HCT116 (cell line): ENCODE results near the gene HCAR1. TPM values are rescaled to one million over a fixed set of nuclear protein-coding genes. Genes with fewer than 3 reads are reported as not detected.

Experiments used
- ATAC-seq: fragments of 200-7000 bp; cut with Tn5 transposase; 2 replicates; pipeline ENCODE4 v1.9.1; 2020; ENCODE audit warnings: mild to moderate bottlenecking, moderate library complexity
- BruUV-seq: library from RNA; stranded (reverse); fragments of 400-500 nt; replicated peaks from 2 replicates; lab custom pipeline; 2021; lab: Mats Ljungman, UMichigan
- CTCF ChIA-PET: fragments of 300-600 bp; sonication (Branson Sonifier 250); formaldehyde crosslinking; loops from one replicate; lab custom pipeline; 2021; ENCODE audit warnings: antibody characterized with exemption; lab: Charles Lee
- POLR2A ChIA-PET: fragments of 300-600, 350-600 bp; sonication (Branson Sonifier 250); formaldehyde crosslinking; loops from one replicate; lab custom pipeline; 2021; ENCODE audit warnings: antibody characterized with exemption; lab: Charles Lee
- RAD21 ChIA-PET, 2 experiments: fragments of 300-600 bp; sonication (Branson Sonifier 250); formaldehyde crosslinking; loops; one replicate each; lab custom pipeline; 2023; ENCODE audit warnings: low total read pairs in 2 of 2; ENCODE audit not compliant: uncharacterized antibody in 2 of 2, unreplicated experiment in 2 of 2, low non-redundant PET in 1 of 2; lab: Charles Lee
- DNase-seq: peaks from one replicate; pipeline ENCODE4 v3.0.0-alpha.2; 2010; ENCODE audit warnings: low read depth, low spot score
- H2AFZ ChIP-seq: fragments of 200-600 bp; shearing (Covaris generic), sonication (generic); 2 replicates; pipeline ENCODE4 v1.6.1; 2017; ENCODE audit warnings: low read depth, mixed run types, mixed read lengths, antibody characterized with exemption, low read length; ENCODE audit not compliant: poor library complexity, severe bottlenecking
- H3K27ac ChIP-seq: 2 replicates; pipeline ENCODE4 v1.5.1; 2012; ENCODE audit warnings: low read depth, low read length
- H3K27me3 ChIP-seq: fragments of 200-600 bp; sonication (generic); 2 replicates; pipeline ENCODE4 v1.6.1; 2016; ENCODE audit warnings: mixed run types, low read length, mixed read lengths; ENCODE audit not compliant: insufficient read depth
- H3K36me3 ChIP-seq, 2 experiments: fragments of 200-500 bp in 1 of 2; fragments of 200-600 bp in 1 of 2; sonication (Bioruptor generic) in 1 of 2; sonication (generic) in 1 of 2; 2 replicates each; pipeline versions ENCODE4 v1.5.1 to v1.6.1; 2014 to 2016; ENCODE audit warnings: low read length in 2 of 2, inconsistent platforms in 1 of 2, mixed read lengths in 1 of 2, mixed run types in 1 of 2; ENCODE audit not compliant: insufficient read depth in 2 of 2, control insufficient read depth in 1 of 2
- H3K4me1 ChIP-seq, 2 experiments: fragments of 200-600 bp in 1 of 2; sonication (generic) in 1 of 2; 2 replicates each; pipeline versions ENCODE4 v1.5.1 to v1.6.1; 2012 to 2017; ENCODE audit warnings: low read length in 2 of 2, inconsistent platforms in 1 of 2, mild to moderate bottlenecking in 1 of 2, mixed read lengths in 1 of 2, mixed run types in 1 of 2, moderate library complexity in 1 of 2; ENCODE audit not compliant: insufficient read depth in 2 of 2, control insufficient read depth in 1 of 2
- H3K4me2 ChIP-seq: fragments of 200-600 bp; sonication (generic); 2 replicates; pipeline ENCODE4 v1.6.1; 2017; ENCODE audit warnings: mixed run types, low read length, mixed read lengths
- H3K4me3 ChIP-seq, 2 experiments: fragments of 200-600 bp in 1 of 2; sonication (generic) in 1 of 2; replicated peaks in 1 of 2; 2 replicates each; pipeline ENCODE4 v1.5.1; 2011 to 2016; ENCODE audit warnings: low read length in 2 of 2, control low read depth in 1 of 2, low read depth in 1 of 2, mild to moderate bottlenecking in 1 of 2, mixed read lengths in 1 of 2, mixed run types in 1 of 2
- H3K79me2 ChIP-seq: fragments of 200-600 bp; sonication (generic); 2 replicates; pipeline ENCODE4 v1.6.1; 2017; ENCODE audit warnings: mild to moderate bottlenecking, mixed run types, low read length, moderate library complexity, mixed read lengths; ENCODE audit not compliant: insufficient read depth
- H3K9ac ChIP-seq: fragments of 200-600 bp; sonication (generic); 2 replicates; pipeline ENCODE4 v1.6.1; 2016; ENCODE audit warnings: low read length, mixed read lengths
- H3K9me2 ChIP-seq: fragments of 200-600 bp; sonication (generic), shearing (Covaris generic); 2 replicates; pipeline ENCODE4 v1.6.1; 2017; ENCODE audit warnings: mixed run types, mild to moderate bottlenecking, moderate library complexity; ENCODE audit not compliant: insufficient read depth
- H3K9me3 ChIP-seq, 2 experiments: fragments of 200-500 bp in 1 of 2; fragments of 200-600 bp in 1 of 2; sonication (Bioruptor generic) in 1 of 2; sonication (generic) in 1 of 2; 2 replicates each; pipeline ENCODE4 v1.6.1; 2014 to 2017; ENCODE audit warnings: low read length in 2 of 2, mixed read lengths in 2 of 2, inconsistent platforms in 1 of 2, low read depth in 1 of 2, mild to moderate bottlenecking in 1 of 2, mixed run types in 1 of 2, moderate library complexity in 1 of 2; ENCODE audit not compliant: control insufficient read depth in 1 of 2, insufficient read depth in 1 of 2
- H4K20me1 ChIP-seq: fragments of 200-600 bp; sonication (generic), shearing (Covaris generic); 2 replicates; pipeline ENCODE4 v1.6.1; 2017; ENCODE audit warnings: mixed run types, mild to moderate bottlenecking, moderate library complexity; ENCODE audit not compliant: insufficient read depth
- CEBPB ChIP-seq: IDR thresholded peaks from 2 replicates; pipeline ENCODE4 v1.6.1; 2012; ENCODE audit warnings: low read depth
- EGR1 ChIP-seq: IDR thresholded peaks from 2 replicates; pipeline ENCODE4 v1.6.1; 2012; ENCODE audit warnings: low read depth
- ELF1 ChIP-seq: IDR thresholded peaks from 2 replicates; pipeline ENCODE4 v1.6.1; 2012; ENCODE audit warnings: low read depth, borderline replicate concordance
- EZH2 ChIP-seq: fragments of 200-600 bp; sonication (generic); IDR thresholded peaks from 2 replicates; pipeline ENCODE4 v1.6.1; 2017; ENCODE audit warnings: antibody characterized with exemption, mixed run types
- EZH2phosphoT487 ChIP-seq: fragments of 200-600 bp; IDR thresholded peaks from 2 replicates; pipeline ENCODE4 v1.6.1; 2018; ENCODE audit warnings: antibody characterized with exemption, borderline replicate concordance
- POLR2A ChIP-seq: IDR thresholded peaks from 2 replicates; pipeline ENCODE4 v1.7.0; 2011; ENCODE audit warnings: borderline replicate concordance; ENCODE audit not compliant: insufficient read depth, insufficient read length; ENCODE audit errors: extremely low read depth
- POLR2AphosphoS5 ChIP-seq: IDR thresholded peaks from 2 replicates; pipeline ENCODE4 v1.6.1; 2011; ENCODE audit warnings: mild to moderate bottlenecking, low read depth, low read length, moderate library complexity
- RAD21 ChIP-seq: IDR thresholded peaks from 2 replicates; pipeline ENCODE4 v1.6.1; 2012; ENCODE audit warnings: low read depth, mild to moderate bottlenecking
- SP1 ChIP-seq: IDR thresholded peaks from 2 replicates; pipeline ENCODE4 v1.6.1; 2012; ENCODE audit warnings: low read depth
- SRF ChIP-seq: IDR thresholded peaks from 2 replicates; pipeline ENCODE4 v1.6.1; 2012; ENCODE audit warnings: low read depth
- ZFX ChIP-seq: fragments of 450-650 bp; IDR thresholded peaks from 2 replicates; pipeline ENCODE4 v1.6.1; 2017
- intact Hi-C: fragments of 100-400 bp; cut with micrococcal nuclease; formaldehyde crosslinking; loops from 2 replicates; pipeline ENCODE4 v1.10.0; 2022
- total RNA-seq: library from RNA; stranded (reverse); gene quantifications from one replicate; pipeline ENCODE4 v1.2.1, GENCODE V29; 2021; ENCODE audit not compliant: unreplicated experiment
- TF ChIP-seq, protein P1 (sequence below): IDR thresholded peaks from 2 replicates; pipeline ENCODE4 v1.6.1; 2011; ENCODE audit warnings: mild to moderate bottlenecking, low read length, moderate library complexity; ENCODE audit not compliant: insufficient replicate concordance; ENCODE audit errors: extremely low read depth
- TF ChIP-seq, protein P2 (sequence below), 3 experiments: fragments of 200-600 bp in 1 of 3; sonication (generic) in 1 of 3; IDR thresholded peaks in 2 of 3; conservative IDR thresholded peaks in 1 of 3; 2 replicates each; pipeline ENCODE4 v1.5.1; 2012 to 2017; ENCODE audit warnings: low read depth in 2 of 3, low read length in 2 of 3, antibody characterized with exemption in 1 of 3, borderline replicate concordance in 1 of 3, control low read depth in 1 of 3, mild to moderate bottlenecking in 1 of 3, mixed read lengths in 1 of 3, mixed run types in 1 of 3, moderate library complexity in 1 of 3; ENCODE audit not compliant: insufficient read depth in 1 of 3

Gene HCAR1
- total RNA-seq, 1 experiment from 2014 or later = not detected

- TF ChIP-seq ELF1 (no peak), RAD21 (no peak), POLR2AphosphoS5 (no peak), EGR1 (no peak), ZFX (no peak), CEBPB (no peak)
- intact Hi-C loops = no loop called here
- Histone ChIP-seq H3K36me3 (no peaks in the 10 kb centered on the region), H3K9me2 (no peaks in the 10 kb centered on the region), H3K4me3 (no peak overlapping the region), H3K4me1 (no peaks in the 10 kb centered on the region), H3K9ac (no peak overlapping the region), H3K79me2 (no peaks in the 10 kb centered on the region), H3K27ac (no peak overlapping the region), H3K9me3 (no peaks in the 10 kb centered on the region), H2AFZ (no peak overlapping the region), H3K4me2 (no peak overlapping the region), H3K27me3 (no peaks in the 10 kb centered on the region), H4K20me1 (no peaks in the 10 kb centered on the region)
- ChIA-PET POLR2A (no interaction called here), RAD21 (interaction anchor here in 1 of 2 experiments (0.8 kb wide), 1 partner anchor 155 kb away, joined by 3 read pairs; no protein-coding TSS in a partner anchor), CTCF (no interaction called here)
- no TSS peak for BruUV-seq
- ATAC-seq (no peak), DNase-seq (no peak)
These were observed 2.0 kb upstream of the HCAR1 start for GRCh38 chr12:122732611-122733010.

DNA sequence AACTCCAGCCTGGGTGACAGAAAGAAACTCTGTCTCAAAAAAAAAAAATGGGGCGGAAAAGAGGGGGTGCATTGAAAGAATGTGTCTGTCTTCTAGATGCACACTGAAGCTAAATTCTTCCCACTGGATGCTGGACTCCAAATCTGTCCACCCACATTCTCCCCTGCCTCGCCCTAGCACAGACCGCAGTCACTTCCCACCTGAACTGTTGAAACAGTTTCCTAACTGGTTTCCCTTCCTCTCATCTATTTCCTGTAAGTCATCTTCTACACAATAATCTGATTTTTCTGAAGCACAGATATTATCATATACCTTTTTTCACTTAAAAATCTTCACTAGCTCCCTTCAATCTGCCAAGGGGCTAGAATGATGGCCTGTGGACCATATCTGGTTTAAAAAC lies 1.5 kb upstream of the HCAR1 start:
- BruUV-seq = no TSS peak
- Histone ChIP-seq H3K9me2 (no peaks in the 10 kb centered on the region), H3K27ac (no peak overlapping the region), H3K27me3 (no peaks in the 10 kb centered on the region)
- intact Hi-C loops = no loop called here
- POLR2A ChIA-PET = no interaction called here
- ATAC-seq = no peak
- TF ChIP-seq POLR2AphosphoS5 = no peak
- TF ChIP-seq SP1 = no peak
- TF ChIP-seq RAD21 = no peak
- TF ChIP-seq CEBPB = no peak
- TF ChIP-seq POLR2A = no peak
- TF ChIP-seq EZH2phosphoT487 = no peak
- TF ChIP-seq, protein P1, sequence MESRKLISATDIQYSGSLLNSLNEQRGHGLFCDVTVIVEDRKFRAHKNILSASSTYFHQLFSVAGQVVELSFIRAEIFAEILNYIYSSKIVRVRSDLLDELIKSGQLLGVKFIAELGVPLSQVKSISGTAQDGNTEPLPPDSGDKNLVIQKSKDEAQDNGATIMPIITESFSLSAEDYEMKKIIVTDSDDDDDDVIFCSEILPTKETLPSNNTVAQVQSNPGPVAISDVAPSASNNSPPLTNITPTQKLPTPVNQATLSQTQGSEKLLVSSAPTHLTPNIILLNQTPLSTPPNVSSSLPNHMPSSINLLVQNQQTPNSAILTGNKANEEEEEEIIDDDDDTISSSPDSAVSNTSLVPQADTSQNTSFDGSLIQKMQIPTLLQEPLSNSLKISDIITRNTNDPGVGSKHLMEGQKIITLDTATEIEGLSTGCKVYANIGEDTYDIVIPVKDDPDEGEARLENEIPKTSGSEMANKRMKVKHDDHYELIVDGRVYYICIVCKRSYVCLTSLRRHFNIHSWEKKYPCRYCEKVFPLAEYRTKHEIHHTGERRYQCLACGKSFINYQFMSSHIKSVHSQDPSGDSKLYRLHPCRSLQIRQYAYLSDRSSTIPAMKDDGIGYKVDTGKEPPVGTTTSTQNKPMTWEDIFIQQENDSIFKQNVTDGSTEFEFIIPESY = no peak
- TF ChIP-seq SRF = no peak
- TF ChIP-seq, protein P2, sequence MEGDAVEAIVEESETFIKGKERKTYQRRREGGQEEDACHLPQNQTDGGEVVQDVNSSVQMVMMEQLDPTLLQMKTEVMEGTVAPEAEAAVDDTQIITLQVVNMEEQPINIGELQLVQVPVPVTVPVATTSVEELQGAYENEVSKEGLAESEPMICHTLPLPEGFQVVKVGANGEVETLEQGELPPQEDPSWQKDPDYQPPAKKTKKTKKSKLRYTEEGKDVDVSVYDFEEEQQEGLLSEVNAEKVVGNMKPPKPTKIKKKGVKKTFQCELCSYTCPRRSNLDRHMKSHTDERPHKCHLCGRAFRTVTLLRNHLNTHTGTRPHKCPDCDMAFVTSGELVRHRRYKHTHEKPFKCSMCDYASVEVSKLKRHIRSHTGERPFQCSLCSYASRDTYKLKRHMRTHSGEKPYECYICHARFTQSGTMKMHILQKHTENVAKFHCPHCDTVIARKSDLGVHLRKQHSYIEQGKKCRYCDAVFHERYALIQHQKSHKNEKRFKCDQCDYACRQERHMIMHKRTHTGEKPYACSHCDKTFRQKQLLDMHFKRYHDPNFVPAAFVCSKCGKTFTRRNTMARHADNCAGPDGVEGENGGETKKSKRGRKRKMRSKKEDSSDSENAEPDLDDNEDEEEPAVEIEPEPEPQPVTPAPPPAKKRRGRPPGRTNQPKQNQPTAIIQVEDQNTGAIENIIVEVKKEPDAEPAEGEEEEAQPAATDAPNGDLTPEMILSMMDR (IDR thresholded peaks at IDR 0.05 in 2 of 3, conservative IDR thresholded peaks at IDR 0.05 in 1 of 3; ENCODE audit: borderline replicate concordance in 1 of 3, insufficient read depth in 1 of 3, low read depth in 2 of 3, low read length in 2 of 3) = no peak
- TF ChIP-seq EZH2 = no peak
- TF ChIP-seq, all 23 proteins: peak for 0
- no peaks in the 10 kb centered on the region for H3K4me1 ChIP-seq
- no peaks in the 10 kb centered on the region for H3K79me2 ChIP-seq
- no peak overlapping the region for H3K4me3 ChIP-seq
- H3K9me3 ChIP-seq = no peaks in the 10 kb centered on the region
- DNase-seq = no peak
- no peak overlapping the region for H3K9ac ChIP-seq
- H4K20me1 ChIP-seq = no peaks in the 10 kb centered on the region
- ChIA-PET RAD21 (interaction anchor here in 1 of 2 experiments (0.8 kb wide), 1 partner anchor 154 kb away, joined by 3 read pairs; no protein-coding TSS in a partner anchor), CTCF (no interaction called here)
- no peak overlapping the region for H3K4me2 ChIP-seq
- H3K36me3 ChIP-seq = no peaks in the 10 kb centered on the region
- no peak overlapping the region for H2AFZ ChIP-seq
